ENCODE results near the gene CLEC2L.

DNA sequence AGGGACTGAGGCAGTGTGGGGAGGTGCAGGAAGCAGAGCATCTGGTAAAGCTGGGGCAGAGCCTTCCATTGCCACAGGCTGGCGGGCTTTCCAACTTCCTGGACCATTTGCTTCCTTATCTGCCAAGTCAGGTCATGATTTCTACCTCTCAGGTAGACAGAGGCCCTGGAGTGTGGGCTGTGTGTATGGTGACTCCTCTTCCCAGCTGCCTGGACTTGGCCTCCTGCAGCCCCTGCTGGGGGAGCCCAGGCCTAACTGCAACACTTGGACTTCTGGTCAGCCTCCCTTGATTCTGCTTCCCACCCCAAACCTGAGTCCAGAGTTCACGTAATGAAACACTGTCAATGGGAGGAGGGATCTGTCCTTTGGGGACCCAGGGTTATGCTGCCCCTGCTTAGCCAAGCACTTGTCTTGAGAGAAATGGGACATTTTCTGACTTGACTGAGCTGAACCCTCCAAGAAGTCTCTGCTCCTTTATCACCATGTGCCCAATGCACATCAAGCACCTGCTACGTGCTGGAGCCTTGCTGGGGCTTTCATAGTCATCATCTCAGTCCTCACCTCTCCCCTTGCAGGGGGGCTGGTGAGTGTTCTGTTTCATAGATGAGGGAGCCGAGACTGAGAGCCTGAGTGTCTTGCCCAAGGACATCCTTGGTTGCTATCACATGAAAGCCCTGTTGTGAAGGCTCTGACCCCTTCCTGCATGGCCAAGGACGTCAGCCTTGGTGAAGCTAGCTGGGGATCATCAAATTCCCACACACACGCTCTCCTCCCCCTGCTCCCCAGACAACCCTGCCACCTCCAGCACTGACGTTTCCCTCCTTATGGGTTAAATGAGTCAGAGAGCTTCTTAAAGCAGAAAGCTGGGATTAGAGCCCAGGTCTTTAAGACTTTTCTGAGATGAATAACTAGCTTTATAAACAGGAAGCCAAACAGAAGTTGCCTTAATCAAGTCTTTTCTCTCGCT lies 3.4 kb downstream of the CLEC2L start:
- no peak for TF ChIP-seq POLR2A (IDR thresholded peaks at IDR 0.05; ENCODE audit: low read depth, low read length)
- TF ChIP-seq POLR2AphosphoS5 (IDR thresholded peaks at IDR 0.05; ENCODE audit: low read depth, low read length): no peak
